ENCODE results near the gene SALL2.

SALL2 gene

DNA sequence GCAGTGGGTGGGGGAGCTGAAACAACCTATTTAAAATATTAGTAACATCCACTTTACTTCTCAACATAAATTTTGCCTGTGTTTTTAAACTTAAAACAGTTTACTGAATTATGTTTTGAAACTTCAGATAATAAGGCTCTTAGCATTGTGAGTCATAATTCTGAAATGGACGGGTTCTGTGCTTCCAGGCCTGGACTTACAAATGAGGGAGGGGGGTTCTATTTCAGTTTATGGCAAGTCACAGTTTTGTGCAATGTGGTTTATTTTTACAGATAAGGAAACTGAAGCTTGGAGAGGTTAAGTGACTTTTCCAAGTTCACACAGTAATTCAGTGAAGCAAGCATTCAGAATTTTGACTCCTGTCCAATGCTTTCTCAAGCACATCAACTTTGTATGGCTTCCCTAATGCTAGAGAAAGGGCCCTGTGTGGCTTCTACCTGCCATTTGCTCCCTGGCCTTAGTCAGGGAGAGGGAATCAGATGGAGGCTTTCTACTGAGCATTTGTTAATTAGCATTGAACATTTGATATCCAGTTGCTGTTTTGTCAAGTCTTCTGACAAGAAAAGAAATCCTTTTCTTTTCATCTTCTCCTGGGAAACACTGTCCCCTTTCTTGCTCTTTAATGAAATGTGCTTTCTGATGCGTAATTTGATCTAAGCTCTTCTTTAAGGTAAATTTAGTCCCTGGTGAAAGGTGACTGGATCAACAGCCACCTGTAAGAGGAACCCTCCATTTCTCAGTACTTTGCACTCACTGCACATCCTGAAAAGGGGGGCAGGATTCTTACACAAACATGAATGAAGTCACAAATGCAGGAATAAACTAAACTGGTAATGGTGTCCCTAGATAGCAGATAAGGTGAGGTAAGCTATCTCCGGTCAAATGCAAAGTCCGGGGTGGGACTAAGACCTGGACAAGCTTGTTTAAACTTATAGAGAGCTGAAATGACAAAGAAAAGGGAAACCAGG, 2.5 kb upstream of the SALL2 start:
- no peak for DNase-seq

DNA sequence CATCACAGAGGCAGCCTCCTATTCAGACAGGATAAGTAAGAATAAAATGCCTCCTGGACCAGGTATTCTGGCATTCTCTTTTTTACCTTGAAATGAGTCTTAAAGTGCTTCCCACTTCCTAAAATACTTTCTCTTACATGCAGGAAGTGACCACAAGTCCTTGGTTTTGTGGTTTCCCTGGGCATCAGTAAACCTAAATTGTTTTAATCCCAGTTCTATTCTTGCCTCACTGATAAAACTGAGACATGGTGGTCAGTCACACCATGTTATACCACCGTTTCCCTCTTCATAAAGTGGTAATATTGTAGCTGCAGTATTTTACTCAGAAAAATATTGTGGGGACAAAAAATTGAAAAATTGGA, 1.2 kb upstream of the SALL2 start:
- no peak for DNase-seq

DNA sequence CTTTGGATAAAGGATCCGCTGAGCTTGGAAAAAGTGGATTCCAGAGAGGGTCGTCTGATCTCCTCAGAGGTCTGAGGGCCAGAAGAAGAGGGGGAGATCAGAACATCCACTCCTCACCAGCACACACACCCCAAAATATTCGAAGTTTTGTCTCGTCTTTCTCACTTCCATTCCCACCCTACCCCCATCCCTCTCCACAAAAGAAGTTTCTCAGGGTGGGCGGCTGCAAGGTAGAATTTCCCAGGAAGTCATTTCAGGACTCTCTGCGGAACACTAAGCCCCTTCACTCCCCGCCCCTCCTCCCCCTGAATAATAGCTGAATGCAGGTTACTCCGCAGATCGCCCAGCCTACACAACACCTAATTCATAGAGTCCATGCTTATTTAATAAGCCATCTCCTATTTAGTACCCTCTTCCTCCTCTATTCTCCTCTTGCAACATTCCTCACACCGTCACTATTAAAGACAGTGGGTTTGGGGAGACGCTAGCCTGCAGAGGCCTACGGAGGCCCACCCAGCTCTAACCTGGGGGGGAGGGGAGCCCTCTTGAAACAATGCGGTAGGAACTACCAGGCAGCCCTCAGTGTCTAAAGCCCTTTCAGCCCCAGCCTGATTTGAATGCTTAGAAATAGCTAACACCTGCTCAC, 649 bp upstream of the SALL2 start:
- peak in 2 of 56 donors; percentile 20 to 40 for DNase-seq

DNA sequence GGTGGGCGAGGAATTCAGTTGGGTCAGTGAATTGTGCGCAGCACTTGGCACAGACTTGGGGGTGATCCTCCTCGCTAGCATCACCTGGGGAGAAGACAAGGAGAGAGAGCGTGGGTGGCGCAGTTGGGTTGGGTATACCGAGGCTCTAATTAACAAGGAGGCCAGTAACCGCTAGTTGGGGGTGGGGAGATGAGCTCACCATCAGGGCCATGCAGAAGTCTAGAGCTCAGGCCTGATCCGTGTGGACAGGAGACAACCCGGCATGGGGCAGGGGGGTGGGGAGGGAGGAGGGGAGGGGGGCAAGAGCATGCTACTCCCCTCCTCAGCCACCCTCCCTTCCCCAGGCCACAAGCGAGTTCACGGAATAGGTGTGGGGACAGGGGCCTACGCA, 580 bp downstream of the SALL2 start:
- DNase-seq = peak in 33 of 56 donors; percentile 4 to 65 (median 26)

DNA sequence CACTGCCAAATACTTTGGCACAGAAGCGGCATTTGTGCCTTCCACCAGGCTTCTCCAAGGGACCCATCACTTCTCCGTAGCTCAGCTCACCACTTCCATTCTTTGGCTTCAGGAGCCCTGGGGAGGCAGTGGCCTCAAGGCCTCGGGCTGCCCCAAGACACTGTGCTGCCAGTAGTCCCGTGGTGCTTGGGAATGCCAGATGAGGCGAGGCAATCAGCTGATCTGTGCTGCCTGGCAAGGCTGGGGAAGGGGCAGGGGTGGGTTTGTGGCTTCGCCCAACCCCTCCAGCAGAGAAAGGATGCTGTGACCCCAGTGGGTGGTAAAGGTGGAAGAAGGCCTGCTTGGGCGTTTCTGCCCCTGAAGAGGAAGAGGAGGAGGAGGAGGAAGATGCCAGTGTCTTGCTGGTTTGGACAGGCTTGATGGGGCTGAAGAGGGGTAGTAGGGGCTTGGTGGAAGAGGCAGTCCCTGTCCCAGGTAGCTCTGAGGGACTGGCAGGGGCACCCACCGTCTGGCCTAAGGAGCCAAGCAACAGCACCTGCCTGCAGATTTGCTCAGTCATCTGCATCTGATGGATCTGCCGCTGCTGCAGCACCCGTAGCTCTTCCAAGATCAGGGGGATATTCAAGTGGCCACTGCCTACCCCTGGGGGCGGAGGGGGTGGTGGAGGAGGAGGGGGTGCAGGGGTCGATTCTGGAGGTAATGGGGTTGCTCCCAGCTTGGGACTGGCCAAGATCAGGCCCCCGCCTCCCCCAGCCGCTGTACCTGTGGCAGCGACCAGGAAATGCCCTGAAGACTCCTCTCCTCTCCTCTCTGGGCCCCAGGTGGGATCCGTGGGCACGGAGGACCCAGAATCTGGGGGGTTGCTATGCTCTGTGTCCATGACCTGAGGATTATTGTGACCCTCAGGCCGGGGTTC, 1.3 kb downstream of the SALL2 start:
- DNase-seq = peak in 12 of 56 donors; percentile 6 to 31 (median 19)

DNA sequence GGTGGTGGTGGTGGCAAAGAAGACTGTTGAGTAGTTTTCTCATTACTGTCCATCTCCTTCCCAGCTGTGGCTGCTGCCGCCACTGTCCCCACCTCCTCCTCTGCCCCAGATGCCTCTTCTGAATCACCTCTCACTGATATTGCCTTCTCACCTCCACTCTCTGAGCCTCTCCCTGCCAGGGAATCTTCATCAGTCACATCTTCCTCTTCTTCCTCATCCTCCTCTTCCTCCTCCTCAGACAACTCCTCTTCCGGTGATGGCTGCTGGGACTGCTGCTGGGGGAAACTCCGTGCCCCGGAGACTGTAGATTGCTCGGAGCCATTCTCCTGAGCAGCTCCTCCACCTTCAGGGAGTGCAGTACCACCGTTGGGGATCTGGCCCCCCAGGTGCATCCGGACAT, 2.9 kb downstream of the SALL2 start:
- DNase-seq = no peak

DNA sequence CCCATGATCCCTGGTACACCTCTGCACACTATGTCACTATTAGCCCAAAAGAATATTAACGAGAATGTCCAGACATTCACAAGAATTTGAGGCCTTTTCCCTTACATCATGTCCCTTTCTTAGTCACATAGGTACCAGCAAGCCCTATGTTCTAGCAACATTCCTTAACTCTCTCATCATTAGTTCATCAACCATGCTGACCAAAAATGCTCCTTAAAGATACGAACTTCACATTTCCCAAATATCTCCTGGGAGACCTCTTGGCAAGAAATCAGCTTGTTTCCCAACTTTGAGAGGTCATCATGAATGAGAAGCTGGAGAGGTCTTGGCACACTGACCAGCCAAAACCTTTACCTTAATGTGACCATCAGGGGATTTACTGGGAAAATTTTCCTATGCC, 4.6 kb downstream of the SALL2 start:
- no peak for DNase-seq

DNA sequence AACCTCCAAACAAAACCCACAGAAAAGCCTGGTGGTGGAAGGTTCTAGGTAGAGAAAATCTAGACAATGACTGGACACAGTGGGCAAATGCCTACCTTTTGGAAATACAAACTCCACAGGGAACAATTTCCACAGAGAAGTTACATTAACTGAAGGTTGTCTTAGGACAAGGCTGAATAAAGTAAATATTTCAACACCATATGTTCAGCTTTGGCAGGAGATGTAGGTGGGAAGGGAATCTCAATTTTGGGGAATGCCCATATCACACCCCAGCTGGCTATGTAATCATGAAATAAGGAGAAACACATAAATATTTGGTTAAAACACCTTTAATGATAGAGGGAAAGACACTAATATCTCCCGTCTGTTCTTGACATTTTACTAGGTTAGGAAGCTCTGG, 5.4 kb downstream of the SALL2 start:
- DNase-seq = no peak

DNA sequence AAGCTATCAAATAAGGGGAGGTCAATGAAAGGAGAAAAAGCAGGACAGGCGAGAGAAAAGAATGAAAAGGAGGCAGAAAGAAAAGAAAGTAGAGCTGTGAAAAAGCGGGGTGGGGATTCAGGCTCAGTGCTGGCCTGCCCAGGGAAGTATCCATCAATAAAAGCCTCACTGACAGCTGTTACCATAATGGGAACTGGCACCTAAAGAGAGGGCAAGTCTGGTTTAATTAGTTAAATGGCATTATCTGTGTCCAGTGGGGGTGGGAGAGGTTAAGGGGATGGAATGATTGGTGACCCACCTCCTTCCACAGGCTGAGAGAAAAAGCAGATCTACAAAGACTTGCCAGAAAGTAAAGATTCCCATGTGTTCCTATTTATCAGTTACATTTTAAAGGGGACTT, 7.4 kb downstream of the SALL2 start:
- no peak for DNase-seq

DNA sequence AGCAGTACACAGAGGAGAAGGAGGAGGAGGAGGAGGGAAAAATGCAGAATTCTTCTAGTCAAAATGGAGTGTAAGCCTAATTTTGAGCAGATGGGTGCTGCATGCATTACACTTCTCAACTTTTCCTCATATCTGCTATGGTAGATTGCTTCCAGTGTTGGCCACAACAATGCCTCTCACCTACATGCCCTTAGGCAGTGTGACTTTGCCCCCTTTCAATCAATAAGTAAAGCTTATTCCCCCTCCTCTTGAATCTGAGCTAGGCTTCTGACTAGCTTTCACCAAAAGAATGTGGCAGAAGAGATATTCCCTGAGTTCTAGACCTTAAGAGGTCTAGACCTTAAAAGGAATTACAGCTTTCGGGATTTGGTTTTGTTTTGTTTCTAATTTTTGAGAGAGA, 11.8 kb downstream of the SALL2 start:
- DNase-seq = no peak

DNA sequence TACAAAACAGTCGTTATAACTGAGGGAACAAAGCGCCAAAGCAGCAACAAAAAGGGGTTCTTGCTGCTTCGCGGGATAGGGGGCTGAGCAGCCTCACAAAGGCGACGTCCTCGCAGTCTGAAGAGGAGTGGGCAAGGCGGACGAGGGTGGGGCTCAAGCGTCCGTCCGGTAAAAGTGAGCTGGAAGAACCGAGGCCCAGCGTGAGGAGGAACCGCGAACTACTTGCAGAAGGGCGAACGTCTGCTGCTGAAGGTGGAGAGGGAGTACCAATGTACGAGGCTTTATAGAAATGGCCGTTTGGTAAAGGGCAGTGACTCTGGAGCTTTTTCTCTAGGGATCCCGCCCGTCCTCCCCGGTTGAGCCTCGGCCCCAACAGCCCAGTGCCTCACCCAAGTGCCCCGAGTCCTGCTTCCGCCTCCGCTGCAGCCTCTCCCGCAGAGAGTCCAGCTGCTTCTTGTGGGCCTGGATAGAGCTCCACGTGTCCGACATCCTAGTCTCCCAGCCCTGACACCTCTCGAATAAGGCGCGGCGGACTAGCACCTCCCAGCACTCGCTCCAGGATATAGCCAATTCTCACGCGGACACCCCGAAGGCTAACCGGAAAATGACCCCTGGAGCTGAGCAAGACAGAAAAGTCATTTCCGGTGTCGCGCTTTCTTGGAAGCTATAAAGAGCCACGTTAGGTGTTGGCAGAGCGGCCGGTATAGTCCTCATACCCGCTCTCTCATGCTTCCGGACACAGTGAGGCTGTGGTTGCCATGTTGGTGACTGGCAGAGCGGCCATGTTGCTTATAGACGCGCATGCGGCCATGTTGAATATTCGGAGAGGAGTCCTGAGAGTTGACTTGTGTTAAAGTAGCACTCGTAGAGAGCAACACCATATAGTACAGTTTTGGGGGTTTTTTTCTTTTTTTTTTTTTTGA, 15.2 kb downstream of the SALL2 start, which contains the start of gene METTL3:
METTL3 (minus strand) TSS at position 606 of the 923 bp plus-strand sequence; CDS start at position 489, 117 bp downstream.
- peak; percentile 55 to 99 (median 95) for DNase-seq

DNA sequence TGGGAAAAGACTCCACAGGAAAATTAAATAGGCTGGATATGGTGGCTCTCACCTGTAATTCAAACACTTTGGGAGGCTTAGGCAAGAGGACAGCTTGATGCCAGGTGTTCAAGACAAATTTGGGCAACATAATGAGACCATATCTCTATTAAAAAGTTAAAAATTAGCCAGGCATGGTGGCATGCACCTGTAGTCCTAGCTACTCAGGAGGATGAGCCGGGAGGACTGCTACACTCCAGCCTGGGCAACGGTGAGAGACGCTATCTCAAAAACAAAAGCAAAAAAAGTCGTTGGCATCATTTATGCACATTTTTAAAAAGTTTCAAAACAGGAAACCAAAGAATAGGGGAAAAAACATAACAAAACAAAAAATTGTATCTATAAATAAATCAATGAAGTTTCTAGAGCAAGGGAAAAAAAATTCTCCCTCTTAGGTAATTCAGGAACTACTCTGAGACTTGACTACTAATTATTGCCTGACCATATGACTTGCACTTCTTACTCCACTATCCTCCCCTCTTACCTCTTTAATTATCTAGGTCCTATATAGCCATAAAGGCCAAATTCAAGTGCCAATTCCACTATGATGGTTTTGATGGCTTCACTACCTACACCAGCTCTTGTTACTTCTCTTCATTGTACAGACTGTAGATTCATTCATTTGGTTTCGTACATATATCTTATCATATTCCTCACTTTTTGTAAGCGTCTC, 16.6 kb downstream of the SALL2 start:
- DNase-seq = no peak

DNA sequence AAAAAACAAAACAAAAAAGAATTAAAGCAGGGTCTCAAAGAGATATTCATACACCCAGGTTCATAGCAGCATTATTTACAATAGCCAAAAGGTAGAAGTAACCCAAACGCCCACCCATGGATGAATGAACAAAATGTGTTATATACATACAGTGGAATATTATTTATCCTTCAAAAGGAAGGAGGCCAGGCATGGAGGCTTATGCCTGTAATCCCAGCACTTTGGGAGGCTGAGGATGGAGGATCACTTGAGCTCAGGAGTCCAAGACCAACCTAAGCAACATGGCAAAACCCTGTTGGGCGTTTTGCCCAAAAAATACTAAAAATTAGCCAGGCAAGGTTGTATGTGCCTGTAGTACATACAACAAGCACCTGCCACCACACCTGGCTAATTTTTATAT, 19.6 kb downstream of the SALL2 start:
- DNase-seq = no peak

DNA sequence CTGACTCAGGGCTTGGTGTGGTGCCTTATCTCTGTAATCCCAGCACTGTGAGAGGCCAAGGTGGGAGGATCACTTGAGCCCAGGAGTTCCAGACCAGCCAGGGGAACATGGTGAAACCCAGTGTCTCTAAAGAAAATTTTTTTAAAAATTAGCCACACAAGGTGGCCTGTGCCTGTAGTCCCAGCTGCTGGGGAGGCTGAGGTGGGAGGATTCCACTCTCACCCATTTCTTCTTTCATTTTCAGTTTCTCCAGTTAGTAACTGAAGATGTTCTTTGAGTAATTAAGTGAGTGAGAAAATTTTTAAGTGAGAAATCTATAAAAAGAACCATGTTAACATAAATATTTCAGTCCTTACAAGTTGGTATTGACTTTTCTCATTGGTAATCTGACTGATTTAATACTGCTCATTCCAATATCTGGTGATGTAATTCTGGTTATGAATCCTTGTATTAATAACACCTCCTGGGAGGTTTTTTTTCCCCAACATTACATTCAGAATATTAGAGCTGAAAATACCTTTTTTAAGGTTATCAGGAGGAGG, 21.1 kb downstream of the SALL2 start:
- DNase-seq = no peak

DNA sequence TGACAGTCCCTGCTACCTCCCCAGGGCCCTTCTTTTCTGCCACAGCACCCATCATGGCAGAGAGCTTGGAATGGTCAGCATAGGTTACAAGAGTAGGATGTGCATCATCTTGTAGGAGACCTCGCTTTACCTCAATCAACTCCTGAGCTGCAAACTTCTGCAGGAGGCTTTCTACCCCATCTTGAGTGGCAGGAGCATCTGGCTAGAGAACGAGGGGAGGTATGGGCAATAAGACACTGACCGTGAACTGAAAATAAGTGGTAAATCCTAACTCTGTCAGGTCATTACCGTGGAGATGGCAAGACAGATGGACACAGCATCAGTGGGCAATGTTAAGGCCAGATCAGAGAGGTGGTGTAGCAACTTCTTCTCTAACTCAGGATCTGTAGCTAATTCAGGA, 22.8 kb downstream of the SALL2 start:
- DNase-seq = no peak

DNA sequence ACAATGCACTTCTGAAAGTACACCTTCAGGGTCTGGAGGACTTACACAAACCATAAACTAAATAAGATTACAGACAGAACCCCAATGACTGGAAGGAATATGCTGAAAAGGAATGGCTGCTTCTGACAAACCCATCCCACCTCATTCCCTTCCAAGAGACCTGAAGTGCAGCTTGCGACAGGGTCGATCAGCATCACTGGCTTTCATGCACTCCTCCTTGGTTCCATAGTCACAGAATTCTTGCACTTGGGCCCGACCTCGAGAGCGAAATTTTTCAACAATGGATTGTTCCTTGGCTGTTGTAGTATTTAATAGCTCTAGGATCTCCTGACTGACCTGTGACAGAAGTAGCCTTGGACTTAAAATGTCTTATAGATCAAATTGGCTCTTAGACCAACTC, 24.6 kb downstream of the SALL2 start:
- no peak for DNase-seq

DNA sequence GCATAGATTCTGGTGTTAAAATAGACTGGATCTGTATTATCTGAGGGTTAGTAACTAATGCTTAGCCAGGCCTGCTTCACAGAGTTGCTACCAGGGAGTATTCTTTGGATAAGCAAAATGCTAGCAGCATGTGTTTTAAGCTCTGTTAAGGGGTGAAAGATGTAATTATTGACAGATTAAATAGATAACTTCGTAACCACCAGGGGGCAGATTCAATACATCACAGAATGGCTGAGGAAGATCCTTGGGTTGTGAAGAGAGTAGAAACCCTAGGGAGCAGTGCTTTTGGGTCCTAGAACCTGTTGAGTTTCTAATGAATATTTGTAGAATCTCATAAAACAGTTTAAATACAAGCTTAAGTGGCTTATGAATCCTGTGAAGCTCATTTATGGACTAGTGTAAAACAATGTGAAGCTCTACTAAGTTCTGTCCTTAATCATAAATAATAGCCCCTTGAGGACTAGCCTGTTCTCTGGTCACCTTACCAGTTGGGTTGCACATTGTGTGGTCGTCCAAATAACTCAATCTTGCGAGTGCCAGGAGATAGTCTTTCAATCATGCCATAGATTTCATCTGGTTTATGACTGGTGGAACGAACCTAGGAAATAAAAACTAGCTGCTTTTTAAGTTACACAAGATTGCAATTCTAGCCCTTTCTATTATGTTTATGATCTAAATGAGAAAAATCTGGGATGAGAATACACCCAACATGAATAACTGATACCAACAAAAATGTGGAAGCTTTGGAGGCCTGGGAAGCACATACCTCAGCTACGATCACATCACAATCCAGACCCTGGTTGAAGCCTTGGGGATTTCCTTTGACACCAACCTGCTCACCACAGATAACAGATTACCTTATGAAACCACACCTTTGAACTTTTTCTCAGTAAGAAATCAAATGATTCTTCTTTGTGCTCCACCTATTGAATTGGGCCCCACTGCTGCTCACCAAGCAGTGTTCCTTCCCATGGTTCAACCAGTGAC, 27.3 kb downstream of the SALL2 start:
- peak in 2 of 56 donors; percentile 9 to 23 for DNase-seq

DNA sequence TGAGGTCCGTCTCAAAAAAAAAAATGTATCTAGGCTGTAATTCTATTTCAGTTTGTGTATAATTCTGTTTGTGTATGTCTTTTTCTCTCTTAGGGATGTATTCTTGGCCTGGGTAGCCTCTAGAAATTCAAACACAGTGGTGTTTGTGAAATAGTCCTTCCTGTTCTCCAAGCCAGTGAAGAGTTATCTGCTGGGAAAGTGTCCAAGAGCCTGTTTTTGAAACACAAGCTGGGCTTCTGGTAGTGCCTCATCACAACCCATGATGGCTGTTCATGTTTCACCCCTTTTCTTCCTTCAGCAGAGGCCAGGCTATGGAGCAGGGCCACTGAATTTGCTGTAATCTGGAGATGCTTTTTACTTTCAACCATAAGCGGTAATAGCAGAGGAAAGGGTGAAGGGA, 29.7 kb downstream of the SALL2 start:
- DNase-seq = no peak
